Stimulated activated CD8-positive, alpha-beta memory T cell treated with anti-CD3 and anti-CD28 coated beads, Interleukin-4, amount 100 ng/mL, for 24 hours (primary cell): Measurements from ENCODE around the gene TCP11L2.
A peak's percentile ranks its signal among the peaks of the same experiment; 100 is the strongest.

Experiments
- DNase-seq: peaks from one replicate; pipeline ENCODE4 v3.0.0-alpha.2; 2020; ENCODE audit warnings: low read depth

Gene TCP11L2

GRCh38 chr12:106302401-106303201 lies at the start of gene TCP11L2:
Gene TCP11L2, plus strand, starts transcription at chr12:106302733. Its CDS starts 8,343 bp downstream, at chr12:106311076.
- peak; percentile 82 for DNase-seq

GRCh38 chr12:106254724-106255123 lies 47.8 kb upstream of the TCP11L2 start:
- no peak for DNase-seq

DNA sequence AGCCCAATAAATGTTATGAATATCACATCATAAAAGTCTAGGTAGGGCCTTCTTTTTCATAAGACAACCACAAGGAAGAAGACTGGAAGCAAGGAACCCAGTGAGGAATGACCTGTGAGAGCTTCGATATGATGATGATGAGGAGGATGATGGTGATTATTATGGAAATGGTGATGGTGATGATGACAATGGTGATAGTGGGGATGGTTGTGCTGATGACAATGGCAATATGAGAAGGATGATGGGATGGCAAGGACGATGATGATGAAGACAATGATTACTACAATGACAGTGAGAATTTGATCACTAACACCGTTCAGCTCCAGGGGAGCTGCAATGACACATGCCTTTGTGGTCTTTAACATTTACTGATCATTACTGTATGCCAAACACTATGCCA lies 47.0 kb upstream of the TCP11L2 start:
- no peak for DNase-seq

- no peak for DNase-seq
Observed at GRCh38 chr12:106255952-106256351, 46.6 kb upstream of the TCP11L2 start.

DNA sequence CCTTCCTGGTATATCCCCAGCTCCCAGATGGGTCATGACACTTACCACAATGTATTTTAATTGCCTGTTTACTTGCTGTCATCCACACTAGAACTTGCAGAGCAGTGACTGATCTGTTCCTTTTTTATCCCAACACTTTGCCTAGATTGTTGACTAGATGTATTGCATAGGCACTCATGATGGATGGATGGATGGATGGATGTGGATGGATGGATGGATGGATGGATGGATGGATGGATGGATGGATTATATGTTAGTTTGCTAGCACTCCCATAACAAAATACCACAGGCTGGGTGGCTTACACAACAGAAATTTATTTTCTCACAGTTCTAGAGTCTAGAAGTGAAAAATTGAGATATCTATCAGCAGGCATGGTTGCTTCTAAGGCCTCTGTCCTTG lies 46.0 kb upstream of the TCP11L2 start:
- no peak for DNase-seq

GRCh38 chr12:106258226-106258625 lies 44.3 kb upstream of the TCP11L2 start:
- no peak for DNase-seq

GRCh38 chr12:106258935-106259334 lies 43.6 kb upstream of the TCP11L2 start:
- no peak for DNase-seq

DNA sequence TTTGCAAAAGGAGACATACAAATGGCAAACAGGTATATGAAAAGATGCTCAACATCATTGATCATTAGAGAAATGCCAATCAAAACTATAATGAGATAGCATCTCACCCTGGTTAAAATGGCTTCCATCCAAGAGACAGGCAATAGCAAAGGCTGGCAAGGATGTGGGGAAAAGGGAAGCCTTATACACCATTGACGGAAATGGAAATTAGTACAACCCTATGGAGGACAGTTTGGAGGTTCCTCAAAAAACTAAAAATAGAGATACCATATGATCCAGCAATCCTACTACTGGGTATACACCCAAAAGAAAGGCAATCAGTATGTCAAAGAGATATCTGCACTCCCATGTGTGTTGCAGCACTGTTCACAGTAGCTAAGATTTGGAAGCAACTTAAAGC lies 37.4 kb upstream of the TCP11L2 start:
- no peak for DNase-seq

DNA sequence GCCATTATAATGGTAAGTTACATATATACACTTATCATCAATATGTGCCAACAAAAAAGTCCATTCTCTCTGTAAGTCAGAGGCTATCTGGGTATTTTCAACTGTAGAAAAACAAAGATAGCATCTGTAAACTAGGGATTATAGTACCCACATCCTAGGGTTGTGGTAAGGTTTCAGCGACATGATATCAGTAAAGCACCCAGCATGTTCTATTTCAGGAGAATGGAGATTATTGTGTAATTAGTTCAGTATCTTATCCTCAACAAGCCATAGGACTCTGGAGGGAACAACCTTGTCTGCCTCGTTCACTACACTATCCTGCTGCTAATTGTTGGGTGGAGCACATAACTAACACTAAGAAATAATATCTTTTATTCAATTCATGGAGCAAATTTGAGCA lies 35.0 kb upstream of the TCP11L2 start:
- no peak for DNase-seq

DNA sequence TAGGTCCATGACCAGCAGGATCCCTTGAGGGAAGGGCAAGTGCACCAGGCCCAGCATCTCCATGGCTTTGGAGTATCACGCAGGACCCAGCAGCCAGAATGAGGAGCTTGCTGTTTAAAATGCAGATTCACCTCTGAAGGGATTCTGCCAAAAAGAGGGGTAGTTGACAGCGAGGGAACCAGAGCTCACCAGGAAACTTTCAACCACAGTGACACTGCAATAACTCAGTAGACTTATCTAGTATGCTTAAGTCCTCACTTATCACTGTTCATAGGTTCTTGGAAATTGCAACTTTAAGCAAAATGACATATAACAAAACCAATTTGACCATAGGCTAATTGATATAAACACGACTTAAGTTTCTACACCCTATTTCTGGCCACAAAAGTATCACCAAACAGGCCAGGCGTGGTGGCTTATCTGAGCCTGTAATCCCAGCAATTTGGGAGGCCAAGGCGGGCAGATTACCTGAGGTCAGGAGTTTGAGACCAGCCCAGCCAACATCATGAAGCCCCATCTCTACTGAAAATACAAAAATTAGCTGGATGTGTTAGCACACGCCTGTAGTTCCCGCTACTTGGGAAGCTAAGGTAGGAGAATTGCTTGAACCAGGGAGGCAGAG lies 33.3 kb upstream of the TCP11L2 start:
- DNase-seq = no peak

GRCh38 chr12:106271575-106272505 lies 30.7 kb upstream of the TCP11L2 start:
- no peak for DNase-seq

GRCh38 chr12:106273491-106273890 lies 29.0 kb upstream of the TCP11L2 start:
- no peak for DNase-seq

- no peak for DNase-seq
Observed at GRCh38 chr12:106274012-106274411, 28.5 kb upstream of the TCP11L2 start.

GRCh38 chr12:106274575-106275121 lies 27.9 kb upstream of the TCP11L2 start:
- no peak for DNase-seq

DNA sequence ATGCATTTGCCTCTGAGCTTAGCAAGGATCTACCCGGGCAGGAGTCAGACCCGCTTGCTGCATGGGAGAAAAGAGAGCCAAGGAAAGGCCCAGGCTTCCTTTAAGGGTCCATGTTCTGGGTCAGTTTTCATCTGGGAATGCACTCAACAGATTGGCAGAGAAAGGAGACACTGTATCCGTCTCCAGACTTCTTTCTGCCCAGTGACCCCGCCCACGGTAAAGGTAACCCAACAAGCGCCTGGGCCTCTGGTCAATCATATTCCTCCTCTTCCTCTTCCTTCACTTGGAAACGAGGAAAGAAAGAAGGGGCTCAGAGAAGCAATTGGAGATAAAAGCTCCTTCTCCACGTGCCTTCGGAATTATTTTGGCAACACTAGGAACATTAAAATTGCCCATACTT lies 27.1 kb upstream of the TCP11L2 start:
- no peak for DNase-seq

- DNase-seq = no peak
Observed at GRCh38 chr12:106276032-106276740, 26.3 kb upstream of the TCP11L2 start.

- no peak for DNase-seq
Observed at GRCh38 chr12:106280106-106280505, 22.4 kb upstream of the TCP11L2 start.

- no peak for DNase-seq
Observed at GRCh38 chr12:106281056-106281782, 21.3 kb upstream of the TCP11L2 start.

GRCh38 chr12:106281804-106282203 lies 20.7 kb upstream of the TCP11L2 start:
- no peak for DNase-seq

- DNase-seq = no peak
Observed at GRCh38 chr12:106282457-106283097, 20.0 kb upstream of the TCP11L2 start.
